K562 (cell line): Measurements from ENCODE around the gene YJEFN3. TPM values are rescaled to one million over a fixed set of nuclear protein-coding genes. Genes with fewer than 3 reads are reported as not detected.

Experiments
- ATAC-seq: fragments of 200-7000 bp; cut with Tn5 transposase; 3 replicates; pipeline ENCODE4 v1.9.1; 2020; ENCODE audit warnings: moderate library complexity
- BruUV-seq: library from RNA; stranded (reverse); fragments of 400-500 nt; replicated peaks from 2 replicates; lab custom pipeline; 2021; lab: Mats Ljungman, UMichigan
- CTCF ChIA-PET: fragments of 300-600 bp; formaldehyde crosslinking; extraction: SDS; loops from one replicate; lab custom pipeline; 2021; ENCODE audit warnings: low intra/inter-chr PET ratio; lab: Yijun Ruan, JAX
- POLR2A ChIA-PET: fragments of 300-600, 350-650 bp; sonication (Branson Sonifier 250); formaldehyde crosslinking; extraction: SDS; loops from one replicate; lab custom pipeline; 2021; ENCODE audit warnings: antibody characterized with exemption, inconsistent platforms; lab: Yijun Ruan, JAX
- DNase-seq, 4 experiments: peaks; one replicate each; pipeline versions ENCODE4 v3.0.0 to v3.0.0-alpha.2; 2011 to 2018; ENCODE audit warnings: low spot score in 3 of 4, mixed read lengths in 3 of 4; ENCODE audit errors: extremely low read depth in 1 of 4
- FAIRE-seq: peaks from 2 replicates; lab custom pipeline; 2011; peaks lifted over from hg19 to GRCh38; lab: Jason Lieb, UNC
- H2AFZ ChIP-seq: 2 replicates; pipeline ENCODE4 v1.6.0; 2011; ENCODE audit warnings: low read depth, low read length, control low read depth, inconsistent platforms
- H3K27ac ChIP-seq: fragments of 200-600 bp; 3 replicates; pipeline ENCODE4 v1.8.0; 2011; ENCODE audit warnings: low read depth, mild to moderate bottlenecking, control low read depth, inconsistent platforms, low read length, moderate library complexity, mixed read lengths; ENCODE audit errors: extremely low read depth
- H3K27me3 ChIP-seq, 2 experiments: fragments of 300-600 bp in 1 of 2; 2 replicates in 1 of 2; 3 replicates in 1 of 2; pipeline versions ENCODE4 v1.6.0 to v1.8.0; 2011; ENCODE audit warnings: inconsistent platforms in 2 of 2, low read length in 2 of 2, mild to moderate bottlenecking in 1 of 2, mixed read lengths in 1 of 2, moderate library complexity in 1 of 2; ENCODE audit not compliant: control insufficient read depth in 2 of 2, insufficient read depth in 2 of 2
- H3K36me3 ChIP-seq: fragments of 300-600 bp; 3 replicates; pipeline ENCODE4 v1.8.0; 2011; ENCODE audit warnings: mild to moderate bottlenecking, low read length, inconsistent platforms; ENCODE audit not compliant: control insufficient read depth, insufficient read depth
- H3K4me1 ChIP-seq, 2 experiments: fragments of 200-600 bp in 1 of 2; replicated peaks in 1 of 2; 2 replicates in 1 of 2; 3 replicates in 1 of 2; pipeline versions ENCODE4 v1.5.1 to v1.8.0; 2011; ENCODE audit warnings: inconsistent platforms in 2 of 2, low read length in 2 of 2, mild to moderate bottlenecking in 1 of 2, mixed read lengths in 1 of 2, moderate library complexity in 1 of 2; ENCODE audit not compliant: control insufficient read depth in 2 of 2, insufficient read depth in 2 of 2
- H3K4me2 ChIP-seq: 2 replicates; pipeline ENCODE4 v1.6.1; 2011; ENCODE audit warnings: low read length, control low read depth, inconsistent platforms, mixed read lengths; ENCODE audit not compliant: insufficient read depth
- H3K4me3 ChIP-seq: fragments of 200-600 bp; sonication (generic), shearing (Covaris generic); 2 replicates; pipeline ENCODE4 v1.5.1; 2016; ENCODE audit warnings: control low read depth, inconsistent platforms
- H3K79me2 ChIP-seq: fragments of 200-600 bp; 3 replicates; pipeline ENCODE4 v1.8.0; 2011; ENCODE audit warnings: low read length, inconsistent platforms; ENCODE audit not compliant: control insufficient read depth, insufficient read depth
- H3K9ac ChIP-seq, 2 experiments: 2 replicates each; pipeline versions ENCODE4 v1.6.0 to v1.6.1; 2011; ENCODE audit warnings: low read depth in 2 of 2, low read length in 2 of 2, control low read depth in 1 of 2, inconsistent platforms in 1 of 2, mild to moderate bottlenecking in 1 of 2, mixed read lengths in 1 of 2; ENCODE audit not compliant: insufficient read depth in 1 of 2
- H3K9me1 ChIP-seq: one replicate; pipeline ENCODE4 v1.6.0; 2011; ENCODE audit warnings: inconsistent platforms, mild to moderate bottlenecking, low read length, moderate library complexity; ENCODE audit not compliant: control insufficient read depth, insufficient read depth
- H3K9me3 ChIP-seq: replicated peaks from 2 replicates; pipeline ENCODE4 v1.5.1; 2011; ENCODE audit warnings: low read depth, low read length, inconsistent platforms; ENCODE audit not compliant: control insufficient read depth, insufficient read depth
- H4K20me1 ChIP-seq: replicated peaks from 2 replicates; pipeline ENCODE4 v1.6.1; 2011; ENCODE audit warnings: low read length, inconsistent platforms, mixed read lengths; ENCODE audit not compliant: control insufficient read depth, insufficient read depth
- BCOR ChIP-seq: fragments of 450-650 bp; IDR thresholded peaks from 2 replicates; pipeline ENCODE4 v1.6.1; 2016
- CREB3L1 ChIP-seq: fragments of 450-650 bp; IDR thresholded peaks from 2 replicates; pipeline ENCODE4 v1.6.1; 2014; ENCODE audit warnings: low read depth, mild to moderate bottlenecking, moderate library complexity, borderline replicate concordance
- HEY1 ChIP-seq: fragments of 250-450 bp; sonication (Bioruptor Pico); IDR thresholded peaks from 2 replicates; pipeline ENCODE4 v1.5.0; 2020; ENCODE audit warnings: mild to moderate bottlenecking, moderate library complexity, borderline replicate concordance
- HNRNPK ChIP-seq: fragments of 200-400 bp; formaldehyde crosslinking; IDR thresholded peaks from one replicate; pipeline ENCODE4 v1.6.1; 2018; ENCODE audit warnings: mild to moderate bottlenecking, low read depth, low read length; ENCODE audit not compliant: poor library complexity, severe bottlenecking
- L3MBTL2 ChIP-seq: fragments of 450-650 bp; IDR thresholded peaks from 2 replicates; pipeline ENCODE4 v1.6.1; 2016; ENCODE audit warnings: mild to moderate bottlenecking, moderate library complexity
- PCBP1 ChIP-seq: fragments of 200-400 bp; formaldehyde crosslinking; IDR thresholded peaks from 2 replicates; pipeline ENCODE4 v1.6.1; 2018; ENCODE audit warnings: mild to moderate bottlenecking, low read depth, low read length; ENCODE audit not compliant: poor library complexity, severe bottlenecking
- POLR2H ChIP-seq: IDR thresholded peaks from 2 replicates; pipeline ENCODE4 v1.6.1; 2016; ENCODE audit warnings: missing genetic modification characterization, low read depth, mild to moderate bottlenecking, control low read depth, missing compliant biosample characterization, moderate library complexity
- SFPQ ChIP-seq: fragments of 200-400 bp; formaldehyde crosslinking; IDR thresholded peaks from 2 replicates; pipeline ENCODE4 v1.6.1; 2017; ENCODE audit warnings: mild to moderate bottlenecking, low read depth, low read length, moderate library complexity
- SOX6 ChIP-seq: fragments of 450-650 bp; IDR thresholded peaks from 2 replicates; pipeline ENCODE4 v1.6.1; 2014; ENCODE audit warnings: mild to moderate bottlenecking
- ZBTB1 ChIP-seq: sonication (generic); formaldehyde crosslinking; IDR thresholded peaks from 2 replicates; pipeline ENCODE4 v1.8.1; 2023; ENCODE audit warnings: missing genetic modification reagents, low read depth, mild to moderate bottlenecking, borderline replicate concordance
- ZBTB5 ChIP-seq: fragments of 450-650 bp; IDR thresholded peaks from 2 replicates; pipeline ENCODE4 v1.6.1; 2017; ENCODE audit warnings: antibody characterized with exemption
- ZNF239 ChIP-seq: fragments of 250-450 bp; sonication (Bioruptor Pico); IDR thresholded peaks from 2 replicates; pipeline ENCODE4 v1.4.0; 2020; ENCODE audit warnings: mild to moderate bottlenecking
- ZNF277 ChIP-seq: fragments of 250-450 bp; sonication (Bioruptor Pico); IDR thresholded peaks from 2 replicates; pipeline ENCODE4 v1.8.0; 2022; ENCODE audit warnings: inconsistent platforms, mild to moderate bottlenecking, moderate library complexity, borderline replicate concordance
- WGBS: fragments of 100-300 bp; shearing (Covaris generic); methylation state at CpG from one replicate; pipeline ENCODE4 v1.1.6; 2016; ENCODE audit warnings: low coverage, mixed read lengths; ENCODE audit not compliant: insufficient coverage; ENCODE audit errors: missing lambda C conversion rate; 5-methylcytosine and 5-hydroxymethylcytosine counted together
- in situ Hi-C: fragments of 300-500 bp; cut with MboI; formaldehyde crosslinking; loops from 4 replicates; pipeline ENCODE4 v1.15.0; 2018; ENCODE audit warnings: inconsistent platforms, mixed read lengths
- intact Hi-C: fragments of 100-400 bp; cut with micrococcal nuclease; formaldehyde crosslinking; loops from 2 replicates; pipeline ENCODE4 v1.14.2; 2022
- polyA plus RNA-seq, 8 experiments: library from polyadenylated mRNA; depleted of rRNA in 4 of 8; stranded (reverse) in 5 of 8; unstranded in 3 of 8; fragments of >200 nt; fragmentation: Nextera tagmentation in 2 of 8; fragmentation: Illumina TruSeq in 1 of 8; extraction: Ambion mirVana in 2 of 8; extraction: Trizol in 1 of 8; gene quantifications; 2 replicates each; pipeline versions ENCODE4 v1.2.1 to v1.2.3, GENCODE V29; 2011 to 2014; ENCODE audit warnings: inconsistent platforms in 1 of 8, missing spikeins in 1 of 8
- total RNA-seq, 7 experiments: library from RNA; depleted of rRNA in 6 of 7; stranded (reverse); fragments of >200 nt in 6 of 7; fragmentation: Illumina TruSeq in 2 of 7; extraction: Trizol in 2 of 7; gene quantifications; 2 replicates each; pipeline versions ENCODE4 v1.2.1 to v1.2.3, GENCODE V29; 2011 to 2021; ENCODE audit warnings: low replicate concordance in 1 of 7

Gene YJEFN3
- total and polyA plus RNA-seq, 9 of the 15 experiments (the other 6 are each of a cell fraction or from before 2014, with no cell fraction given): 0.04 to 5.8 (median 1.3) TPM; not detected in 1

GRCh38 chr19:19546751-19547162, 18.0 kb downstream of the YJEFN3 start (continued):
- TF ChIP-seq ZNF277 (no peak), HEY1 (CRISPR knock-in tag) (no peak), ZNF239 (no peak), PCBP1 (no peak)

- Histone ChIP-seq H3K9me3 (no peaks in the 10 kb centered on the region), H3K27me3 (peaks cover 5 to 52% of the 10 kb centered on the region in 2 experiments), H3K9ac (no peak overlapping the region), H3K4me1 (peaks cover 0 to 58% of the 10 kb centered on the region in 2 experiments; a peak in 2 of 5 replicates), H4K20me1 (0 out of 2 replicates have a peak, but pooled peaks cover 5% of the 10 kb centered on the region), H3K4me2 (no peak overlapping the region), H3K27ac (no peak overlapping the region), H2AFZ (no peak overlapping the region), H3K79me2 (no peaks in the 10 kb centered on the region), H3K9me1 (no peaks in the 10 kb centered on the region), H3K4me3 (no peak overlapping the region), H3K36me3 (no peaks in the 10 kb centered on the region)
- ATAC-seq: no peak
- FAIRE-seq: no peak
- WGBS: 4% methylated on average over 13 of the region's 15 CpGs
- no TSS peak for BruUV-seq
- in situ Hi-C loops (loop anchor here (25.0 kb wide), 1 partner anchor 89 kb away; the partner anchor contains the start of genes GMIP and LPAR2), intact Hi-C loops (no loop called here)
- ChIA-PET CTCF (no interaction called here), POLR2A (interaction anchor here (1.0 kb wide), 1 partner anchor 11 kb away, joined by 3 read pairs; no protein-coding TSS in a partner anchor)
- no peak for DNase-seq
- TF ChIP-seq POLR2H (no peak), SOX6 (no peak), ZBTB5 (no peak), BCOR (no peak), CREB3L1 (no peak), L3MBTL2 (no peak), ZBTB1 (no peak), HNRNPK (no peak), SFPQ (no peak)
Observed at GRCh38 chr19:19547674-19548336, 19.1 kb downstream of the YJEFN3 start.
